HepG2 (cell line): ENCODE data around the gene ZNF683. TPM values are rescaled to one million over a fixed set of nuclear protein-coding genes. Genes with fewer than 3 reads are reported as not detected.

Source experiments
- BCLAF1 ChIP-seq: fragments of 450-650 bp; IDR thresholded peaks from 2 replicates; pipeline ENCODE4 v1.6.1; 2017; ENCODE audit warnings: mild to moderate bottlenecking
- CREB3 ChIP-seq: sonication (generic); formaldehyde crosslinking; IDR thresholded peaks from 2 replicates; pipeline ENCODE4 v1.5.0; 2020; ENCODE audit warnings: missing genetic modification reagents
- E2F1 ChIP-seq: sonication (generic); formaldehyde crosslinking; IDR thresholded peaks from 2 replicates; pipeline ENCODE4 v1.5.0; 2020; ENCODE audit warnings: missing genetic modification reagents
- ERF ChIP-seq: IDR thresholded peaks from 2 replicates; pipeline ENCODE4 v1.6.1; 2018; ENCODE audit warnings: missing biosample characterization, missing genetic modification reagents
- HES4 ChIP-seq: sonication (generic); formaldehyde crosslinking; IDR thresholded peaks from 2 replicates; pipeline ENCODE4 v1.9.0; 2021; ENCODE audit warnings: mild to moderate bottlenecking, missing genetic modification reagents, borderline replicate concordance
- KAT2B ChIP-seq: fragments of 150-350 bp; IDR thresholded peaks from 2 replicates; pipeline ENCODE4 v1.6.1; 2014; ENCODE audit warnings: low read depth, low read length, borderline replicate concordance
- KDM1A ChIP-seq: IDR thresholded peaks from 2 replicates; pipeline ENCODE4 v1.6.1; 2016; ENCODE audit warnings: missing compliant biosample characterization
- KDM3A ChIP-seq: IDR thresholded peaks from 2 replicates; pipeline ENCODE4 v1.6.1; 2018; ENCODE audit warnings: low read depth, missing compliant biosample characterization
- MEF2D ChIP-seq: sonication (generic); formaldehyde crosslinking; IDR thresholded peaks from 2 replicates; pipeline ENCODE4 v1.5.1; 2020; ENCODE audit warnings: mild to moderate bottlenecking, missing genetic modification reagents
- NFIB ChIP-seq: sonication (generic); formaldehyde crosslinking; IDR thresholded peaks from 2 replicates; pipeline ENCODE4 v1.9.0; 2021; ENCODE audit warnings: missing genetic modification reagents, mild to moderate bottlenecking, borderline replicate concordance
- RAD51 ChIP-seq: fragments of 450-650 bp; IDR thresholded peaks from 2 replicates; pipeline ENCODE4 v1.6.1; 2016; ENCODE audit warnings: borderline replicate concordance
- RFXAP ChIP-seq: sonication (generic); formaldehyde crosslinking; IDR thresholded peaks from 2 replicates; pipeline ENCODE4 v1.4.0; 2020; ENCODE audit warnings: missing genetic modification reagents, borderline replicate concordance
- ZBTB20 ChIP-seq: sonication (generic); formaldehyde crosslinking; IDR thresholded peaks from 2 replicates; pipeline ENCODE4 v1.8.1; 2023; ENCODE audit warnings: missing genetic modification reagents, low read depth, mild to moderate bottlenecking, borderline replicate concordance
- ZFY ChIP-seq: sonication (generic); formaldehyde crosslinking; IDR thresholded peaks from 2 replicates; pipeline ENCODE4 v1.4.0; 2020; ENCODE audit warnings: missing genetic modification reagents
- ZNF136 ChIP-seq: sonication (generic); formaldehyde crosslinking; IDR thresholded peaks from 2 replicates; pipeline ENCODE4 v1.8.1; 2022; ENCODE audit warnings: low read depth, mild to moderate bottlenecking, moderate library complexity, missing genetic modification reagents
- ZNF280D ChIP-seq: sonication (generic); formaldehyde crosslinking; IDR thresholded peaks from 2 replicates; pipeline ENCODE4 v1.5.1; 2020; ENCODE audit warnings: mild to moderate bottlenecking, missing genetic modification reagents
- ZNF34 ChIP-seq: sonication (generic); formaldehyde crosslinking; IDR thresholded peaks from 2 replicates; pipeline ENCODE4 v1.4.0; 2020; ENCODE audit warnings: mild to moderate bottlenecking, missing genetic modification reagents, borderline replicate concordance
- ZNF563 ChIP-seq: sonication (generic); formaldehyde crosslinking; IDR thresholded peaks from 2 replicates; pipeline ENCODE4 v1.8.0; 2022; ENCODE audit warnings: mild to moderate bottlenecking, moderate library complexity, missing genetic modification reagents
- ZNF781 ChIP-seq: sonication (generic); formaldehyde crosslinking; IDR thresholded peaks from 2 replicates; pipeline ENCODE4 v1.5.1; 2020; ENCODE audit warnings: borderline replicate concordance, mild to moderate bottlenecking, missing genetic modification reagents; ENCODE audit errors: not compliant biosample characterization
- polyA plus RNA-seq, 8 experiments: library from polyadenylated mRNA; depleted of rRNA in 3 of 8; stranded (reverse) in 7 of 8; unstranded in 1 of 8; fragments of >200 nt; fragmentation: Illumina TruSeq in 4 of 8; extraction: Trizol in 4 of 8; gene quantifications; 2 replicates each; pipeline versions ENCODE4 v1.2.1 to v1.2.3, GENCODE V29; 2011 to 2016; ENCODE audit warnings: low read depth in 4 of 8, missing spikeins in 1 of 8, mixed read lengths in 1 of 8; ENCODE audit not compliant: insufficient read depth in 1 of 8
- total RNA-seq, 5 experiments: library from RNA; depleted of rRNA; stranded (reverse); fragments of >200 nt; fragmentation: Illumina TruSeq; extraction: Trizol; gene quantifications; 2 replicates each; pipeline ENCODE4 v1.2.3, GENCODE V29; 2016; ENCODE audit warnings: low read depth in 1 of 5
- TF ChIP-seq, protein P1 (sequence below): sonication (generic); formaldehyde crosslinking; IDR thresholded peaks from 2 replicates; pipeline ENCODE4 v1.8.1; 2023; ENCODE audit warnings: mild to moderate bottlenecking, missing genetic modification reagents
- TF ChIP-seq, protein P2 (sequence below): sonication (generic); formaldehyde crosslinking; conservative IDR thresholded peaks from 2 replicates; pipeline ENCODE4 v1.8.1; 2023; ENCODE audit warnings: missing genetic modification reagents

ZNF683 gene
- total and polyA plus RNA-seq, 2 of the 13 experiments (the other 11 are each of a cell fraction or from before 2014, with no cell fraction given): not detected

DNA sequence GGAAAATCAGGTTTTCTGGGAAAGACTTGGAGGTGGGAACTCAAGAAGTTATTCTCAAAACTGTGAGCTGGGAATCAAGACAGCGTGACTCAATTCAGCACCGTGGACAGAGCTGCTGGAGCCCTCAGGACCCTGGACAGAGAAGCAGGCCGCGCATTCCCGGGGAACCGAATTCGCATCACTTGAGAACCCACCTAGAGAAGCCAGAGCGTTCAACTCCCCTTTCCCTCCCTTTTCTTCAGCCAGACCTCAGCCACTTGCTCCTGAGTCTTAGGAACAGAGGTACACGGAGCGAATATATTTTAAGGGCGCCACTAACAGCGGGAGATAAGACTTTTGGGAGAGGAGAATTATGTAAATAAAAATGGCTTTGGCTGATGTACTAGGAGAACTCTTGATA lies 36.1 kb upstream of the ZNF683 start (continued):
- TF ChIP-seq ZNF280D (CRISPR knock-in tag) (peak; percentile 100), ERF (CRISPR knock-in tag) (peak; percentile 100), ZNF136 (CRISPR knock-in tag) (peak; percentile 100), ZBTB20 (CRISPR knock-in tag) (peak; percentile 100), CREB3 (peak; percentile 100), KDM1A (CRISPR knock-in tag) (peak; percentile 98), ZNF563 (CRISPR knock-in tag) (peak; percentile 100), ZNF781 (CRISPR knock-in tag) (peak; percentile 100), NFIB (CRISPR knock-in tag) (peak; percentile 97), KDM3A (peak; percentile 100), RAD51 (no peak), BCLAF1 (no peak), RFXAP (CRISPR knock-in tag) (peak; percentile 99), ZFY (CRISPR knock-in tag) (peak; percentile 91), HES4 (CRISPR knock-in tag) (peak; percentile 100), KAT2B (no peak), ZNF34 (CRISPR knock-in tag) (peak; percentile 98), MEF2D (peak; percentile 99), E2F1 (CRISPR knock-in tag) (peak; percentile 99)
- TF ChIP-seq, protein P1, sequence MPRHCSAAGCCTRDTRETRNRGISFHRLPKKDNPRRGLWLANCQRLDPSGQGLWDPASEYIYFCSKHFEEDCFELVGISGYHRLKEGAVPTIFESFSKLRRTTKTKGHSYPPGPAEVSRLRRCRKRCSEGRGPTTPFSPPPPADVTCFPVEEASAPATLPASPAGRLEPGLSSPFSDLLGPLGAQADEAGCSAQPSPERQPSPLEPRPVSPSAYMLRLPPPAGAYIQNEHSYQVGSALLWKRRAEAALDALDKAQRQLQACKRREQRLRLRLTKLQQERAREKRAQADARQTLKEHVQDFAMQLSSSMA: peak; percentile 98
- TF ChIP-seq, protein P2, sequence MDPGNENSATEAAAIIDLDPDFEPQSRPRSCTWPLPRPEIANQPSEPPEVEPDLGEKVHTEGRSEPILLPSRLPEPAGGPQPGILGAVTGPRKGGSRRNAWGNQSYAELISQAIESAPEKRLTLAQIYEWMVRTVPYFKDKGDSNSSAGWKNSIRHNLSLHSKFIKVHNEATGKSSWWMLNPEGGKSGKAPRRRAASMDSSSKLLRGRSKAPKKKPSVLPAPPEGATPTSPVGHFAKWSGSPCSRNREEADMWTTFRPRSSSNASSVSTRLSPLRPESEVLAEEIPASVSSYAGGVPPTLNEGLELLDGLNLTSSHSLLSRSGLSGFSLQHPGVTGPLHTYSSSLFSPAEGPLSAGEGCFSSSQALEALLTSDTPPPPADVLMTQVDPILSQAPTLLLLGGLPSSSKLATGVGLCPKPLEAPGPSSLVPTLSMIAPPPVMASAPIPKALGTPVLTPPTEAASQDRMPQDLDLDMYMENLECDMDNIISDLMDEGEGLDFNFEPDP: peak; percentile 100
